Measurements from ENCODE around the gene FAM13C. TPM values are rescaled to one million over a fixed set of nuclear protein-coding genes. Genes with fewer than 3 reads are reported as not detected.

Gene FAM13C
- total and polyA plus RNA-seq, 9 of the 15 experiments (the other 6 are each of a cell fraction or from before 2014, with no cell fraction given), result not detected

GRCh38 chr10:59300386-59300785, 62.0 kb downstream of the FAM13C start:
- TF ChIP-seq RBM22 (IDR thresholded peaks at IDR 0.05; ENCODE audit: low read depth, low read length, poor library complexity, severe bottlenecking), result no peak
- TF ChIP-seq NONO (IDR thresholded peaks at IDR 0.05; ENCODE audit: low read depth in 2 of 2, low read length in 1 of 2), result no peak
- no peak for TF ChIP-seq XRCC3 (IDR thresholded peaks at IDR 0.05)
- TF ChIP-seq KDM4B (IDR thresholded peaks at IDR 0.05; ENCODE audit: borderline replicate concordance in 2 of 2, low read depth in 1 of 2), result no peak
- no peak for TF ChIP-seq HLTF (IDR thresholded peaks at IDR 0.05)
- TF ChIP-seq USF1 (CRISPR knock-in tag; IDR thresholded peaks at IDR 0.05), result no peak
- in situ Hi-C loops (cut with MboI) (no loop called here), intact Hi-C loops (cut with micrococcal nuclease) (no loop called here)
- BruUV-seq (replicated peaks), result no TSS peak
- Histone ChIP-seq H3K27me3 (ENCODE audit: control insufficient read depth in 2 of 2, insufficient read depth in 2 of 2, low read length in 2 of 2) (no peaks in the 10 kb centered on the region), H4K20me1 (replicated peaks; ENCODE audit: control insufficient read depth, insufficient read depth, low read length) (no peaks in the 10 kb centered on the region), H3K4me1 (replicated peaks in 1 of 2; ENCODE audit: control insufficient read depth in 2 of 2, insufficient read depth in 2 of 2, low read length in 2 of 2) (no peaks in the 10 kb centered on the region), H2AFZ (ENCODE audit: low read depth, low read length) (no peak overlapping the region), H3K9ac (ENCODE audit: insufficient read depth in 1 of 2, low read depth in 2 of 2, low read length in 2 of 2) (no peak overlapping the region), H3K79me2 (ENCODE audit: control insufficient read depth, insufficient read depth, low read length) (no peaks in the 10 kb centered on the region), H3K36me3 (ENCODE audit: control insufficient read depth, insufficient read depth, low read length) (no peaks in the 10 kb centered on the region), H3K27ac (ENCODE audit: extremely low read depth, low read depth, low read length) (no peak overlapping the region), H3K9me1 (ENCODE audit: control insufficient read depth, insufficient read depth, low read length) (no peaks in the 10 kb centered on the region), H3K4me2 (ENCODE audit: insufficient read depth, low read length) (no peak overlapping the region), H3K9me3 (replicated peaks; ENCODE audit: control insufficient read depth, insufficient read depth, low read depth, low read length) (no peaks in the 10 kb centered on the region), H3K4me3 (no peak overlapping the region)
- FAIRE-seq, result no peak
- WGBS (ENCODE audit: insufficient coverage, low coverage, missing lambda C conversion rate), result 0% methylated on average over 1 of the region's 1 CpG
- POLR2A ChIA-PET, result interaction anchor here (1.5 kb wide), 1 partner anchor 13 kb away, joined by 4 read pairs; no protein-coding TSS in a partner anchor
- DNase-seq (ENCODE audit: extremely low read depth in 1 of 4, low spot score in 3 of 4), result no peak
- CTCF ChIA-PET (ENCODE audit: low intra/inter-chr PET ratio), result no interaction called here
- no peak for ATAC-seq
